IPS-18c (cell line): ENCODE measurements around the gene DKK3.

ENCODE experiments used
- H3K4me3 ChIP-seq: 2 replicates; pipeline ENCODE4 v1.7.0; 2013; ENCODE audit warnings: low read depth, mild to moderate bottlenecking, low read length, moderate library complexity; ENCODE audit not compliant: insufficient read depth
- H3K9me3 ChIP-seq: one replicate; pipeline ENCODE4 v1.6.1; 2013; ENCODE audit warnings: mild to moderate bottlenecking, low read length, moderate library complexity; ENCODE audit not compliant: control insufficient read depth, insufficient read depth

The DKK3 gene

DNA sequence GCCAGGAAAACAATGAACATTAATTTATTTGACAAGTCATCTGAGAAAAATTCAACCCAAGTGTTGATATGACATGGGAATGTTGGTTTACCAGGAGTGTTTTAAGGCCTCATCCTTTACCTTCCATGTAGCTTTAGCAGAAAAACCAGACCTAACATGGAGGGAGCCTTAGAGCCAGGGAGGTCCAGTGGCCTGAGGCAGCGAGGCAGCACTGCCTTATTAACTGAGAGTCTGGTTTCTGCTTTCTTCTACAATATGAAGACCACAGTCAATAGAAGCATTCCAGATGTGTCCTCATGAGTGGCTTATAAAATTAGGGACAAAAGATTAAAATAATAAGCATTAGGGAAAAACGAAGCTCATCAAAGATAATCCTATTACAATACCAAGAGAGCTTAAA lies 61.5 kb downstream of the DKK3 start:
- H3K9me3 ChIP-seq = no peaks in the 10 kb centered on the region
- H3K4me3 ChIP-seq = no peak overlapping the region

- Histone ChIP-seq H3K9me3 (no peaks in the 10 kb centered on the region), H3K4me3 (no peak overlapping the region)
Measured at GRCh38 chr11:11946180-11946579, 62.2 kb downstream of the DKK3 start.

- no peaks in the 10 kb centered on the region for H3K9me3 ChIP-seq
- no peak overlapping the region for H3K4me3 ChIP-seq
Measured at GRCh38 chr11:11944444-11944843, 64.0 kb downstream of the DKK3 start.

- no peak overlapping the region for H3K4me3 ChIP-seq
- H3K9me3 ChIP-seq = no peaks in the 10 kb centered on the region
Measured at GRCh38 chr11:11942668-11943067, 65.8 kb downstream of the DKK3 start.

GRCh38 chr11:11940551-11940950 lies 67.9 kb downstream of the DKK3 start:
- Histone ChIP-seq H3K4me3 (no peak overlapping the region), H3K9me3 (no peaks in the 10 kb centered on the region)

DNA sequence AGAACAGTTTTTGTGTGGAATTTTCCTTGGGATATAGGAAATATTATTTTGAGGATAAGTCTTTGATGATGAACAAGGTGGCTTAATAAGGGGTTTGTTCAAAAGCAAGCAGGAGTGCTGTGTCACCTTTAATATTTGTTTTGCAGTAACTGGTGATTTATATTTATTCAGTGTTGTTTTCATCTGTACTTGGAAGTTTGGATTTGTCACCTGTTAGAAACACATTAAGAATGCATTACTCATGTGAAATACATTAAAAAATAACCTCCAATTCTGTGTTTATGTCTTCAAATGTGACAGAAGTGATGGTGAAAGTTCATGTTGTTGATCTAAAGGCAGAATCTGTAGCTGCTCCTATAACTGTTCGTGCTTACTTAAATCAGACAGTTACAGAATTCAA lies 70.5 kb downstream of the DKK3 start:
- Histone ChIP-seq H3K4me3 (no peak overlapping the region), H3K9me3 (no peaks in the 10 kb centered on the region)

DNA sequence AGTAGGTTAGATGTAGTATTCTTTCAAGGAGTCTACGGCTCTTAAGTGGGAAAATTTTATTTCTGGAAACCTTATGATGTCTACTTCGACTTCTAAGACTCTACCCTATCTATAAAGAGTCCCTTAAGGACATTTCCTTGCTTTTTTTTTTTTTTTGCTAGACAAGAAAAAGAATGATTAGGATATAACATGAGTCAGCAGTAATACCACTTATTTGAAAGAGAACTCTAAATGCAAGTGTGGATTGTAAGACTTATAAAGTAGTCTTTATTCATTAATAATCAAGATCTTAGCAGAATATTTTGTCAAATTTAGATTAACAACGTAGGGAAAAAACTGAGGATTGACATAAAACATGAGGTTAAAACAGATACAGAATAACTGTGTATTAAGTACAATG lies 71.0 kb downstream of the DKK3 start:
- Histone ChIP-seq H3K4me3 (no peak overlapping the region), H3K9me3 (no peaks in the 10 kb centered on the region)

DNA sequence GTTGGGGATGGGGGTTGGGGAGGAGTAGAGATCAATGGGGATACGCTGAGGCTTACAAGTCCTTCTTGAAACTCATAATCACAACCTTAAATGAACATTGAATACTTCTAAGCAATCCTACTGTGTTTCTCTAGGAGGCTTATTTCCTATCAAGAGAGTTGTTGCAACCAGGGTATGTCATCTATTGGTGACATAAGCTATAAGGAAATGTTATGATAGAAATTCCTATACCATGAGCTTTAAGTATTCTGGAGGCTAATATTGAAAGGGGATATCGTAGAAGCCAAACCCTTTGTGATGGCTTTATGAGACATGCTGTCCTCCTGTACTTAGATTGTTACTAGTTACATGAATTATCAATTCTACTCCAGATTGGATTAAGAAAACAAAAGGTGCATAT lies 72.9 kb downstream of the DKK3 start:
- Histone ChIP-seq H3K9me3 (no peaks in the 10 kb centered on the region), H3K4me3 (no peak overlapping the region)

- H3K4me3 ChIP-seq = no peak overlapping the region
- H3K9me3 ChIP-seq = no peaks in the 10 kb centered on the region
Measured at GRCh38 chr11:11931461-11932055, 76.9 kb downstream of the DKK3 start.

- no peak overlapping the region for H3K4me3 ChIP-seq
- no peaks in the 10 kb centered on the region for H3K9me3 ChIP-seq
Measured at GRCh38 chr11:11929920-11930319, 78.5 kb downstream of the DKK3 start.

DNA sequence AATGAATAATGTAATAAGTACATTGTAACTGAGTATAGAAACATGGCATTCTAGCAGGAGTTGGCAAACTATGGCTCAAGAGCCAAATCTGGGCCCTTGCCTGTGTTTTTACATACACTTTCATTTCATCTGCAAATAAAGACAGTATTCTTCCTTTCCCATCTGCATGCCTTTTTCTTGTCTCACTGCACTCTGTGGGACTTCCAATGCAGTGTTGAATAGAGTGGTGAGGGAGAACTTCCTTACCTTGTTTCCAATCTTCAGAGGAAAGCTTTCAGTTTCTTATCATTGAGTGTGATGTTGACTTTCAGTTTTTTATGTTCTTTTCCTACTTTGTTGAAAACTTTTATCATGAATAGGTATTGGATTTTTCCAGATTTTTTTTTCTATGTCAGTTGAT lies 84.6 kb downstream of the DKK3 start:
- H3K9me3 ChIP-seq = no peaks in the 10 kb centered on the region
- H3K4me3 ChIP-seq = no peak overlapping the region

- Histone ChIP-seq H3K4me3 (no peak overlapping the region), H3K9me3 (no peaks in the 10 kb centered on the region)
Measured at GRCh38 chr11:11916981-11917399, 91.4 kb downstream of the DKK3 start.

DNA sequence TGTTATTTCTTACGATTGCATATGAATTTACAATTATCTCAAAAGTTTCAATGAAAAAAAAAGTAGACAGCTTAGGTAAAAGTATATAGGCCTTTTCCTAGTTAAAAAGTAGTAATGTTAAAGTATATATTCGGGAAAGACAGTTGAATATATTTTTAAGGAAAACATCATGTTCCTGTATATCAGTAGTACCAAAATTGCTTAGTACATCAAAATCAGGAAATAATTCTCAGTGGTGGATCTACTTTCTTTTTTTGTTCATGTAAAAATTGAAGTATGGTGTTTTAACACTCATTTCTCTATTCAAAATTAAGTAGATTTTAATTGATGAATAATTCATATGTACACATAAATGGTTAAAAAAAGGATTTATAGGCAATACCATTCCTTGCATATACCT lies 92.8 kb downstream of the DKK3 start:
- H3K9me3 ChIP-seq = no peaks in the 10 kb centered on the region
- no peak overlapping the region for H3K4me3 ChIP-seq

GRCh38 chr11:11913395-11913794 lies 95.0 kb downstream of the DKK3 start:
- no peaks in the 10 kb centered on the region for H3K9me3 ChIP-seq

More at GRCh38 chr11:11913395-11913794, 95.0 kb downstream of the DKK3 start:
- H3K4me3 ChIP-seq = no peak overlapping the region
